Right kidney (tissue), 1 donor: ENCODE data around the gene SLC11A1.
A peak's percentile ranks its signal among the peaks of the same experiment; 100 is the strongest.

Experiments
- DNase-seq: peaks from one replicate; pipeline ENCODE4 v3.0.0-alpha.2; 2016

SLC11A1 gene

GRCh38 chr2:218405746-218406208 is 23.7 kb downstream of the SLC11A1 start:
- peak; percentile 74 for DNase-seq

GRCh38 chr2:218406209-218406948 is 24.3 kb downstream of the SLC11A1 start:
- DNase-seq = peak; percentile 93

- no peak for DNase-seq
These were observed 25.0 kb downstream of the SLC11A1 start for GRCh38 chr2:218406949-218407618.

- DNase-seq = no peak
These were observed 25.6 kb downstream of the SLC11A1 start for GRCh38 chr2:218407717-218408116.

GRCh38 chr2:218418321-218418716 is 36.2 kb downstream of the SLC11A1 start:
- no peak for DNase-seq

- peak; percentile 20 for DNase-seq
These were observed 36.8 kb downstream of the SLC11A1 start, which contains the start of gene VIL1 for GRCh38 chr2:218418717-218419458. TSS of gene VIL1 (plus strand) at chr2:218419123. CDS start at chr2:218423779, 4,656 bp downstream.

- DNase-seq = no peak
These were observed 37.6 kb downstream of the SLC11A1 start for GRCh38 chr2:218419630-218420216.

- no peak for DNase-seq
These were observed 39.0 kb downstream of the SLC11A1 start for GRCh38 chr2:218421027-218421426.

GRCh38 chr2:218422403-218423086 is 40.5 kb downstream of the SLC11A1 start:
- DNase-seq = no peak

- no peak for DNase-seq
These were observed 41.5 kb downstream of the SLC11A1 start for GRCh38 chr2:218423584-218423983.

- no peak for DNase-seq
These were observed 43.5 kb downstream of the SLC11A1 start for GRCh38 chr2:218425531-218425930.

GRCh38 chr2:218427741-218428140 is 45.7 kb downstream of the SLC11A1 start:
- DNase-seq = no peak

GRCh38 chr2:218428846-218429558 is 46.9 kb downstream of the SLC11A1 start:
- no peak for DNase-seq

- DNase-seq = no peak
These were observed 48.0 kb downstream of the SLC11A1 start for GRCh38 chr2:218429911-218430692.

- DNase-seq = no peak
These were observed 48.6 kb downstream of the SLC11A1 start for GRCh38 chr2:218430721-218431120.

GRCh38 chr2:218431878-218432277 is 49.8 kb downstream of the SLC11A1 start:
- no peak for DNase-seq

- no peak for DNase-seq
These were observed 50.7 kb downstream of the SLC11A1 start for GRCh38 chr2:218432676-218433365.

- no peak for DNase-seq
These were observed 52.4 kb downstream of the SLC11A1 start for GRCh38 chr2:218434456-218434855.
